H1 (cell line): Measurements from ENCODE around the gene ERI3. TPM values are rescaled to one million over a fixed set of nuclear protein-coding genes. Genes with fewer than 3 reads are reported as not detected.

ENCODE experiments used
- ASH2L ChIP-seq: fragments of 200-600, 300-600 bp; sonication (generic); IDR thresholded peaks from one replicate; pipeline ENCODE4 v1.7.1; 2017; ENCODE audit warnings: low read length
- BCL11A ChIP-seq, 2 experiments: IDR thresholded peaks; one replicate each; pipeline ENCODE4 v1.6.1; 2011; ENCODE audit warnings: low read depth in 2 of 2, low read length in 2 of 2, mild to moderate bottlenecking in 2 of 2
- SAP30 ChIP-seq: fragments of 300-600 bp; sonication (generic); IDR thresholded peaks from 2 replicates; pipeline ENCODE4 v1.7.1; 2012; ENCODE audit warnings: low read length, moderate library complexity, mild to moderate bottlenecking, inconsistent platforms; ENCODE audit not compliant: insufficient read depth, insufficient replicate concordance
- polyA plus RNA-seq, 7 experiments: library from polyadenylated mRNA; depleted of rRNA in 3 of 7; stranded (reverse) in 5 of 7; unstranded in 2 of 7; fragments of >200 nt in 5 of 7; fragments of 200-250 nt in 2 of 7; gene quantifications; 1 replicate in 5 of 7; 2 replicates in 1 of 7; 4 replicates in 1 of 7; pipeline versions ENCODE4 v1.2.1 to v1.2.3, GENCODE V29; 2011 to 2013; ENCODE audit warnings: missing spikeins in 2 of 7, mixed read lengths in 2 of 7
- total RNA-seq: library from RNA; stranded (reverse); fragmentation: NEBNext Ultra II Directional; extraction: Animal tissue kit (Norgen Biotek cat#: 25700); gene quantifications from 2 replicates; pipeline ENCODE4 v1.2.1, GENCODE V29; 2021
- TF ChIP-seq, protein P1 (sequence below): fragments of 300-600 bp; sonication (generic); IDR thresholded peaks from 2 replicates; pipeline ENCODE4 v1.7.1; 2012; ENCODE audit warnings: low read length, moderate library complexity, mild to moderate bottlenecking, inconsistent platforms; ENCODE audit not compliant: insufficient replicate concordance

Gene ERI3
- total and polyA plus RNA-seq, 2 of the 8 experiments (the other 6 are each of a cell fraction or from before 2014, with no cell fraction given), result 81.1 to 199 TPM

DNA sequence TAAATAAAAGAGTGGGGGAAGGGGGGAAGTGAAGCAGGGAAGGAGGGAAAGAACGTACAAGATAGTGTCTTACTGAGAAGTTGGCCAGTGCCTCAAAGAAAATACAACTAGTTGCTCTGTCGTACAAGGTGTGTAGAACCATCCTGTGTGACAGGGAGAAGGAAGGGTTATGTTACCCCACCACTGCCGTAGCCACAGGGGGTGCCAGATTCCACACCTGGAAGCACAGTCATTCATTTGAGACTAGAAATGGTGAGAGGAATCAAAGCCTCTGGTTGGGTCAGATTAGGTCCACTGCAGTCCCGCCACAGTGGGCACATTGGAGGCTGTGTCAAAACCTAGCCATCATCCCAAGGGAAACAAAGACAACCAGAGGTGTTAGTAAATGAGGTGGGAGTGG is 2.7 kb upstream of the ERI3 start (continued):
- TF ChIP-seq, protein P1, sequence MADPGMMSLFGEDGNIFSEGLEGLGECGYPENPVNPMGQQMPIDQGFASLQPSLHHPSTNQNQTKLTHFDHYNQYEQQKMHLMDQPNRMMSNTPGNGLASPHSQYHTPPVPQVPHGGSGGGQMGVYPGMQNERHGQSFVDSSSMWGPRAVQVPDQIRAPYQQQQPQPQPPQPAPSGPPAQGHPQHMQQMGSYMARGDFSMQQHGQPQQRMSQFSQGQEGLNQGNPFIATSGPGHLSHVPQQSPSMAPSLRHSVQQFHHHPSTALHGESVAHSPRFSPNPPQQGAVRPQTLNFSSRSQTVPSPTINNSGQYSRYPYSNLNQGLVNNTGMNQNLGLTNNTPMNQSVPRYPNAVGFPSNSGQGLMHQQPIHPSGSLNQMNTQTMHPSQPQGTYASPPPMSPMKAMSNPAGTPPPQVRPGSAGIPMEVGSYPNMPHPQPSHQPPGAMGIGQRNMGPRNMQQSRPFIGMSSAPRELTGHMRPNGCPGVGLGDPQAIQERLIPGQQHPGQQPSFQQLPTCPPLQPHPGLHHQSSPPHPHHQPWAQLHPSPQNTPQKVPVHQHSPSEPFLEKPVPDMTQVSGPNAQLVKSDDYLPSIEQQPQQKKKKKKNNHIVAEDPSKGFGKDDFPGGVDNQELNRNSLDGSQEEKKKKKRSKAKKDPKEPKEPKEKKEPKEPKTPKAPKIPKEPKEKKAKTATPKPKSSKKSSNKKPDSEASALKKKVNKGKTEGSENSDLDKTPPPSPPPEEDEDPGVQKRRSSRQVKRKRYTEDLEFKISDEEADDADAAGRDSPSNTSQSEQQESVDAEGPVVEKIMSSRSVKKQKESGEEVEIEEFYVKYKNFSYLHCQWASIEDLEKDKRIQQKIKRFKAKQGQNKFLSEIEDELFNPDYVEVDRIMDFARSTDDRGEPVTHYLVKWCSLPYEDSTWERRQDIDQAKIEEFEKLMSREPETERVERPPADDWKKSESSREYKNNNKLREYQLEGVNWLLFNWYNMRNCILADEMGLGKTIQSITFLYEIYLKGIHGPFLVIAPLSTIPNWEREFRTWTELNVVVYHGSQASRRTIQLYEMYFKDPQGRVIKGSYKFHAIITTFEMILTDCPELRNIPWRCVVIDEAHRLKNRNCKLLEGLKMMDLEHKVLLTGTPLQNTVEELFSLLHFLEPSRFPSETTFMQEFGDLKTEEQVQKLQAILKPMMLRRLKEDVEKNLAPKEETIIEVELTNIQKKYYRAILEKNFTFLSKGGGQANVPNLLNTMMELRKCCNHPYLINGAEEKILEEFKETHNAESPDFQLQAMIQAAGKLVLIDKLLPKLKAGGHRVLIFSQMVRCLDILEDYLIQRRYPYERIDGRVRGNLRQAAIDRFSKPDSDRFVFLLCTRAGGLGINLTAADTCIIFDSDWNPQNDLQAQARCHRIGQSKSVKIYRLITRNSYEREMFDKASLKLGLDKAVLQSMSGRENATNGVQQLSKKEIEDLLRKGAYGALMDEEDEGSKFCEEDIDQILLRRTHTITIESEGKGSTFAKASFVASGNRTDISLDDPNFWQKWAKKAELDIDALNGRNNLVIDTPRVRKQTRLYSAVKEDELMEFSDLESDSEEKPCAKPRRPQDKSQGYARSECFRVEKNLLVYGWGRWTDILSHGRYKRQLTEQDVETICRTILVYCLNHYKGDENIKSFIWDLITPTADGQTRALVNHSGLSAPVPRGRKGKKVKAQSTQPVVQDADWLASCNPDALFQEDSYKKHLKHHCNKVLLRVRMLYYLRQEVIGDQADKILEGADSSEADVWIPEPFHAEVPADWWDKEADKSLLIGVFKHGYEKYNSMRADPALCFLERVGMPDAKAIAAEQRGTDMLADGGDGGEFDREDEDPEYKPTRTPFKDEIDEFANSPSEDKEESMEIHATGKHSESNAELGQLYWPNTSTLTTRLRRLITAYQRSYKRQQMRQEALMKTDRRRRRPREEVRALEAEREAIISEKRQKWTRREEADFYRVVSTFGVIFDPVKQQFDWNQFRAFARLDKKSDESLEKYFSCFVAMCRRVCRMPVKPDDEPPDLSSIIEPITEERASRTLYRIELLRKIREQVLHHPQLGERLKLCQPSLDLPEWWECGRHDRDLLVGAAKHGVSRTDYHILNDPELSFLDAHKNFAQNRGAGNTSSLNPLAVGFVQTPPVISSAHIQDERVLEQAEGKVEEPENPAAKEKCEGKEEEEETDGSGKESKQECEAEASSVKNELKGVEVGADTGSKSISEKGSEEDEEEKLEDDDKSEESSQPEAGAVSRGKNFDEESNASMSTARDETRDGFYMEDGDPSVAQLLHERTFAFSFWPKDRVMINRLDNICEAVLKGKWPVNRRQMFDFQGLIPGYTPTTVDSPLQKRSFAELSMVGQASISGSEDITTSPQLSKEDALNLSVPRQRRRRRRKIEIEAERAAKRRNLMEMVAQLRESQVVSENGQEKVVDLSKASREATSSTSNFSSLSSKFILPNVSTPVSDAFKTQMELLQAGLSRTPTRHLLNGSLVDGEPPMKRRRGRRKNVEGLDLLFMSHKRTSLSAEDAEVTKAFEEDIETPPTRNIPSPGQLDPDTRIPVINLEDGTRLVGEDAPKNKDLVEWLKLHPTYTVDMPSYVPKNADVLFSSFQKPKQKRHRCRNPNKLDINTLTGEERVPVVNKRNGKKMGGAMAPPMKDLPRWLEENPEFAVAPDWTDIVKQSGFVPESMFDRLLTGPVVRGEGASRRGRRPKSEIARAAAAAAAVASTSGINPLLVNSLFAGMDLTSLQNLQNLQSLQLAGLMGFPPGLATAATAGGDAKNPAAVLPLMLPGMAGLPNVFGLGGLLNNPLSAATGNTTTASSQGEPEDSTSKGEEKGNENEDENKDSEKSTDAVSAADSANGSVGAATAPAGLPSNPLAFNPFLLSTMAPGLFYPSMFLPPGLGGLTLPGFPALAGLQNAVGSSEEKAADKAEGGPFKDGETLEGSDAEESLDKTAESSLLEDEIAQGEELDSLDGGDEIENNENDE, result no peak
- no peak for TF ChIP-seq SAP30
- no peak for TF ChIP-seq BCL11A (IDR thresholded peaks at IDR 0.05; ENCODE audit: low read depth in 2 of 2, low read length in 2 of 2)
- no peak for TF ChIP-seq ASH2L
- TF ChIP-seq, all 59 proteins: peak for 0
